K562 (cell line): Measurements from ENCODE around the gene SERP1. TPM values are rescaled to one million over a fixed set of nuclear protein-coding genes. Genes with fewer than 3 reads are reported as not detected.

Source experiments
- CBFB ChIP-seq: sonication (generic); formaldehyde crosslinking; IDR thresholded peaks from 2 replicates; pipeline ENCODE4 v1.4.0; 2020; ENCODE audit warnings: mild to moderate bottlenecking, missing genetic modification reagents
- CCNT2 ChIP-seq: IDR thresholded peaks from 2 replicates; pipeline ENCODE4 v1.6.1; 2011; ENCODE audit warnings: borderline replicate concordance, low read depth, mild to moderate bottlenecking, moderate library complexity, mixed read lengths, low read length; ENCODE audit not compliant: insufficient read length; ENCODE audit errors: extremely low read depth
- FIP1L1 ChIP-seq: fragments of 200-400 bp; formaldehyde crosslinking; IDR thresholded peaks from 2 replicates; pipeline ENCODE4 v1.6.1; 2018; ENCODE audit warnings: mild to moderate bottlenecking, low read depth, low read length; ENCODE audit not compliant: poor library complexity, severe bottlenecking
- HDAC6 ChIP-seq: IDR thresholded peaks from 2 replicates; pipeline ENCODE4 v1.6.1; 2012; ENCODE audit warnings: low read depth, mild to moderate bottlenecking, control low read depth, inconsistent platforms, low read length, moderate library complexity
- KAT7 ChIP-seq: sonication (generic); formaldehyde crosslinking; IDR thresholded peaks from 2 replicates; pipeline ENCODE4 v1.8.0; 2022; ENCODE audit warnings: missing genetic modification reagents, mild to moderate bottlenecking, borderline replicate concordance
- KDM1A ChIP-seq, 2 experiments: fragments of 450-650 bp; IDR thresholded peaks; 2 replicates each; pipeline ENCODE4 v1.6.1; 2016; ENCODE audit warnings: mild to moderate bottlenecking in 2 of 2
- PRMT5 ChIP-seq: sonication (generic); formaldehyde crosslinking; IDR thresholded peaks from 2 replicates; pipeline ENCODE4 v1.5.0; 2020; ENCODE audit warnings: missing genetic modification reagents
- RBM25 ChIP-seq: fragments of 200-400 bp; formaldehyde crosslinking; IDR thresholded peaks from 2 replicates; pipeline ENCODE4 v1.6.1; 2018; ENCODE audit warnings: low read length, low read depth, moderate library complexity; ENCODE audit not compliant: severe bottlenecking
- RUNX1 ChIP-seq: sonication (generic); IDR thresholded peaks from 2 replicates; pipeline ENCODE4 v1.6.1; 2016; ENCODE audit warnings: antibody characterized with exemption, low read depth
- SIN3A ChIP-seq, 2 experiments: fragments of 150-350 bp in 1 of 2; IDR thresholded peaks; 2 replicates each; pipeline ENCODE4 v1.6.1; 2011 to 2016; ENCODE audit warnings: borderline replicate concordance in 2 of 2, low read depth in 2 of 2, low read length in 2 of 2, mild to moderate bottlenecking in 2 of 2, moderate library complexity in 2 of 2; ENCODE audit not compliant: control insufficient read depth in 1 of 2
- SPI1 ChIP-seq: IDR thresholded peaks from 2 replicates; pipeline ENCODE4 v1.6.1; 2011; ENCODE audit warnings: low read depth, low read length, control low read depth, borderline replicate concordance
- SRSF9 ChIP-seq: fragments of 200-400 bp; formaldehyde crosslinking; IDR thresholded peaks from 2 replicates; pipeline ENCODE4 v1.6.1; 2017; ENCODE audit warnings: low read depth, low read length, borderline replicate concordance
- ZNF146 ChIP-seq: IDR thresholded peaks from one replicate; pipeline ENCODE4 v1.6.1; 2018; ENCODE audit warnings: missing compliant biosample characterization; ENCODE audit not compliant: unreplicated experiment
- ZNF174 ChIP-seq: fragments of 250-450 bp; sonication (Bioruptor Pico); IDR thresholded peaks from 2 replicates; pipeline ENCODE4 v1.4.0; 2020; ENCODE audit warnings: mild to moderate bottlenecking
- ZNF41 ChIP-seq: fragments of 250-450 bp; sonication (Bioruptor Pico); conservative IDR thresholded peaks from 2 replicates; pipeline ENCODE4 v1.4.0; 2020; ENCODE audit warnings: mild to moderate bottlenecking
- ZNF583 ChIP-seq: fragments of 250-450 bp; sonication (Bioruptor Pico); IDR thresholded peaks from 2 replicates; pipeline ENCODE4 v1.4.0; 2020
- polyA plus RNA-seq, 8 experiments: library from polyadenylated mRNA; depleted of rRNA in 4 of 8; stranded (reverse) in 5 of 8; unstranded in 3 of 8; fragments of >200 nt; fragmentation: Nextera tagmentation in 2 of 8; fragmentation: Illumina TruSeq in 1 of 8; extraction: Ambion mirVana in 2 of 8; extraction: Trizol in 1 of 8; gene quantifications; 2 replicates each; pipeline versions ENCODE4 v1.2.1 to v1.2.3, GENCODE V29; 2011 to 2014; ENCODE audit warnings: inconsistent platforms in 1 of 8, missing spikeins in 1 of 8
- total RNA-seq, 7 experiments: library from RNA; depleted of rRNA in 6 of 7; stranded (reverse); fragments of >200 nt in 6 of 7; fragmentation: Illumina TruSeq in 2 of 7; extraction: Trizol in 2 of 7; gene quantifications; 2 replicates each; pipeline versions ENCODE4 v1.2.1 to v1.2.3, GENCODE V29; 2011 to 2021; ENCODE audit warnings: low replicate concordance in 1 of 7
- TF ChIP-seq, protein P1 (sequence below): fragments of 250-450 bp; sonication (Bioruptor Pico); IDR thresholded peaks from 2 replicates; pipeline ENCODE4 v1.4.0; 2020; ENCODE audit warnings: mild to moderate bottlenecking, moderate library complexity, borderline replicate concordance
- TF ChIP-seq, protein P2 (sequence below): fragments of 450-650 bp; formaldehyde crosslinking; IDR thresholded peaks from 2 replicates; pipeline ENCODE4 v1.4.0; 2020; ENCODE audit warnings: mild to moderate bottlenecking, moderate library complexity
- TF ChIP-seq, protein P3 (sequence below): fragments of 450-650 bp; formaldehyde crosslinking; IDR thresholded peaks from 2 replicates; pipeline ENCODE4 v1.4.0; 2020; ENCODE audit warnings: mild to moderate bottlenecking, mixed read lengths

The SERP1 gene
- total and polyA plus RNA-seq, 9 of the 15 experiments (the other 6 are each of a cell fraction or from before 2014, with no cell fraction given) = 38.6 to 443 (median 121) TPM

DNA sequence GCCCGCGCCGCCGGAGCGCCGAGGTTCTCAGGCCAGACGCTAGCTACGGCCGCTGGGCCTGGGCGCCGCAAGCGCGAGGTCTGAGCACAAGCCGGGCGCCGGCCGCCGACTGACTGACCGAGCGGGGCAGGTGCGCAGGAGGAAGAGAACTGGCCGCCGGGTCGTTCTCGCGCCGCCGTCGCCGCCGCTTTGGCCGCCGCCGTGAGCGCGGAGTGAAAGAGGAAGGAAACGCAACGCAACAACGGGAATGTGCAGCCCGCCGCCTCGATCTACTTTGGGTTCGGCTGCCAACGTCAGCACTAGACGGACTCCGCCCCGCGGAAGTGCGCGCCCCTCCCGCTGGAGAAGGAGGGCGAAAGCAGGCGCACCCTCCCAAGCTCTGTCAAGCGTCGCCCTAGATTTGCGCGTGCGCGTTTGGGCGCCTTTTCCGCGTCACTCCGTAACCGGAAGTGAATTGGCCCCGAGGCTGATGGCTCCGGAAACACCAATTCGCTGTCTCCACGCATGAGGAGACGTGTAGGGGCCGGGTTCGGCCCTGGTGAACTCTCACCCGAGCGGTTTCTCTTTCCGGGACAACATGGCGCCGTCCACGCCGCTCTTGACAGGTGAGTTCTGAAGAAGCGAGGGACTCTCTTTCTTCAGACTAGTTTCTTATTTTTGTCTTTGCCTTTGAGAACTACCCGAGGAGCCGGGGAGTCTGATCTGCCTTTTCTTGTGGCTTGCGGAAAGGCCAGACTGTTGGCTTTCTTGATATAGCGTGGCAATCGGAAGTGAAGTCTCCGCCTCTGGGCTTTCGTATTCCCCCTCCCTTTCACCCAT lies at the start of gene SERP1, which contains the start of gene EIF2A (continued):
- TF ChIP-seq, protein P1, sequence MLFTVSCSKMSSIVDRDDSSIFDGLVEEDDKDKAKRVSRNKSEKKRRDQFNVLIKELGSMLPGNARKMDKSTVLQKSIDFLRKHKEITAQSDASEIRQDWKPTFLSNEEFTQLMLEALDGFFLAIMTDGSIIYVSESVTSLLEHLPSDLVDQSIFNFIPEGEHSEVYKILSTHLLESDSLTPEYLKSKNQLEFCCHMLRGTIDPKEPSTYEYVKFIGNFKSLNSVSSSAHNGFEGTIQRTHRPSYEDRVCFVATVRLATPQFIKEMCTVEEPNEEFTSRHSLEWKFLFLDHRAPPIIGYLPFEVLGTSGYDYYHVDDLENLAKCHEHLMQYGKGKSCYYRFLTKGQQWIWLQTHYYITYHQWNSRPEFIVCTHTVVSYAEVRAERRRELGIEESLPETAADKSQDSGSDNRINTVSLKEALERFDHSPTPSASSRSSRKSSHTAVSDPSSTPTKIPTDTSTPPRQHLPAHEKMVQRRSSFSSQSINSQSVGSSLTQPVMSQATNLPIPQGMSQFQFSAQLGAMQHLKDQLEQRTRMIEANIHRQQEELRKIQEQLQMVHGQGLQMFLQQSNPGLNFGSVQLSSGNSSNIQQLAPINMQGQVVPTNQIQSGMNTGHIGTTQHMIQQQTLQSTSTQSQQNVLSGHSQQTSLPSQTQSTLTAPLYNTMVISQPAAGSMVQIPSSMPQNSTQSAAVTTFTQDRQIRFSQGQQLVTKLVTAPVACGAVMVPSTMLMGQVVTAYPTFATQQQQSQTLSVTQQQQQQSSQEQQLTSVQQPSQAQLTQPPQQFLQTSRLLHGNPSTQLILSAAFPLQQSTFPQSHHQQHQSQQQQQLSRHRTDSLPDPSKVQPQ (CRISPR knock-in tag) = no peak
- TF ChIP-seq SRSF9 (no peak), KDM1A (IDR thresholded peaks at IDR 0.05) (no peak), CCNT2 (peak; percentile 65), RUNX1 (no peak), ZNF583 (CRISPR knock-in tag) (0 out of 2 replicates have a peak, but pooled peaks have one; percentile 19), FIP1L1 (peak; percentile 95), CBFB (peak; percentile 7; the same call in 1 of the 2 replicates), SIN3A (IDR thresholded peaks at IDR 0.05; ENCODE audit: borderline replicate concordance in 2 of 2, control insufficient read depth in 1 of 2, low read depth in 2 of 2, low read length in 2 of 2) (peak; percentile 89 to 95; a peak in 3 of 4 replicates), ZNF174 (CRISPR knock-in tag) (no peak), PRMT5 (no peak), HDAC6 (no peak), SPI1 (peak; percentile 67; the same call in 1 of the 2 replicates), ZNF41 (CRISPR knock-in tag) (no peak), RBM25 (no peak), KAT7 (no peak; the same call in 1 of the 2 replicates), ZNF146 (CRISPR knock-in tag) (no peak)
- TF ChIP-seq, protein P2, sequence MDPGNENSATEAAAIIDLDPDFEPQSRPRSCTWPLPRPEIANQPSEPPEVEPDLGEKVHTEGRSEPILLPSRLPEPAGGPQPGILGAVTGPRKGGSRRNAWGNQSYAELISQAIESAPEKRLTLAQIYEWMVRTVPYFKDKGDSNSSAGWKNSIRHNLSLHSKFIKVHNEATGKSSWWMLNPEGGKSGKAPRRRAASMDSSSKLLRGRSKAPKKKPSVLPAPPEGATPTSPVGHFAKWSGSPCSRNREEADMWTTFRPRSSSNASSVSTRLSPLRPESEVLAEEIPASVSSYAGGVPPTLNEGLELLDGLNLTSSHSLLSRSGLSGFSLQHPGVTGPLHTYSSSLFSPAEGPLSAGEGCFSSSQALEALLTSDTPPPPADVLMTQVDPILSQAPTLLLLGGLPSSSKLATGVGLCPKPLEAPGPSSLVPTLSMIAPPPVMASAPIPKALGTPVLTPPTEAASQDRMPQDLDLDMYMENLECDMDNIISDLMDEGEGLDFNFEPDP (CRISPR knock-in tag) = no peak
- TF ChIP-seq, protein P3, sequence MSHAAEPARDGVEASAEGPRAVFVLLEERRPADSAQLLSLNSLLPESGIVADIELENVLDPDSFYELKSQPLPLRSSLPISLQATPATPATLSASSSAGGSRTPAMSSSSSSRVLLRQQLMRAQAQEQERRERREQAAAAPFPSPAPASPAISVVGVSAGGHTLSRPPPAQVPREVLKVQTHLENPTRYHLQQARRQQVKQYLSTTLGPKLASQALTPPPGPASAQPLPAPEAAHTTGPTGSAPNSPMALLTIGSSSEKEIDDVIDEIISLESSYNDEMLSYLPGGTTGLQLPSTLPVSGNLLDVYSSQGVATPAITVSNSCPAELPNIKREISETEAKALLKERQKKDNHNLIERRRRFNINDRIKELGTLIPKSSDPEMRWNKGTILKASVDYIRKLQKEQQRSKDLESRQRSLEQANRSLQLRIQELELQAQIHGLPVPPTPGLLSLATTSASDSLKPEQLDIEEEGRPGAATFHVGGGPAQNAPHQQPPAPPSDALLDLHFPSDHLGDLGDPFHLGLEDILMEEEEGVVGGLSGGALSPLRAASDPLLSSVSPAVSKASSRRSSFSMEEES (CRISPR knock-in tag) = no peak
